ENCODE results near the gene GRIK3. TPM values are rescaled to one million over a fixed set of nuclear protein-coding genes. Genes with fewer than 3 reads are reported as not detected.

The GRIK3 gene
- total and polyA plus RNA-seq, 2 of the 8 experiments (the other 6 are each of a cell fraction or from before 2014, with no cell fraction given) = 2.1 to 3.4 TPM

GRCh38 chr1:36852586-36852985 is 181.7 kb downstream of the GRIK3 start:
- peaks cover 0 to 18% (median 7%) of the 10 kb centered on the region in 4 experiments; a peak in 6 of 7 replicates for H3K4me1 ChIP-seq (replicated peaks in 1 of 4; ENCODE audit: control insufficient read depth in 3 of 4, insufficient read depth in 4 of 4, low read length in 3 of 4)
- no peaks in the 10 kb centered on the region for H3K36me3 ChIP-seq (ENCODE audit: control insufficient read depth in 2 of 4, insufficient read depth in 4 of 4, low read length in 3 of 4)
- H2AK5ac ChIP-seq (ENCODE audit: low read depth, low read length) = no peak overlapping the region
- WGBS, 2 experiments (ENCODE audit: extremely low coverage in 1 of 2, insufficient coverage in 1 of 2, insufficient read length in 1 of 2, insufficient replicate concordance in 2 of 2, low coverage in 1 of 2, low lambda C conversion rate in 2 of 2, missing lambda C conversion rate in 1 of 2) = 88% methylated on average over 5 of the region's 5 CpGs; no CpG with 5 or more reads in 1 of the 2 experiments
- no peak overlapping the region for H3K4ac ChIP-seq (replicated peaks; ENCODE audit: insufficient read length, low read depth, low read length)
- H2BK15ac ChIP-seq (ENCODE audit: low read length) = 0 out of 2 replicates have a peak overlapping the region, but pooled peaks have one; percentile 31
- H4K91ac ChIP-seq (replicated peaks; ENCODE audit: insufficient read length, low read length) = no peak overlapping the region
- no peak overlapping the region for H3K18ac ChIP-seq (ENCODE audit: extremely low read depth, low read length)
- H3K27ac ChIP-seq (ENCODE audit: low read depth, low read length) = no peak overlapping the region
- H3K4me2 ChIP-seq (ENCODE audit: insufficient read depth in 1 of 2, low read depth in 2 of 2, low read length in 2 of 2) = no peak overlapping the region
- no peaks in the 10 kb centered on the region for H3K79me2 ChIP-seq (ENCODE audit: control insufficient read depth in 1 of 2, insufficient read depth in 2 of 2, low read length in 2 of 2)
- H3K9me3 ChIP-seq (ENCODE audit: insufficient read depth in 2 of 2, low read depth in 1 of 2, low read length in 1 of 2) = no peaks in the 10 kb centered on the region
- no peak overlapping the region for H3K4me3 ChIP-seq (ENCODE audit: extremely low read depth in 1 of 4, insufficient read depth in 2 of 4, low read depth in 3 of 4, low read length in 4 of 4)
- DNase-seq (ENCODE audit: low read depth in 1 of 2, low spot score in 2 of 2) (no peak), FAIRE-seq (no peak)
- TF ChIP-seq SP1 (IDR thresholded peaks at IDR 0.05; ENCODE audit: low read depth, low read length) = no peak
- no peak for TF ChIP-seq CBX8 (IDR thresholded peaks at IDR 0.05; ENCODE audit: borderline replicate concordance, low read depth, low read length)
- no peak for TF ChIP-seq USF2 (IDR thresholded peaks at IDR 0.05; ENCODE audit: low read length)
- TF ChIP-seq SIRT6 (IDR thresholded peaks at IDR 0.05; ENCODE audit: low read length) = no peak
- TF ChIP-seq SIN3A (conservative IDR thresholded peaks at IDR 0.05 in 1 of 2, IDR thresholded peaks at IDR 0.05 in 1 of 2; ENCODE audit: low read depth in 1 of 2, low read length in 2 of 2) = no peak
- TF ChIP-seq TCF12 (IDR thresholded peaks at IDR 0.05; ENCODE audit: low read depth, low read length) = no peak
- H4K20me1 ChIP-seq (replicated peaks in 1 of 2; ENCODE audit: control insufficient read depth in 1 of 2, insufficient read depth in 2 of 2, low read length in 2 of 2) = no peaks in the 10 kb centered on the region
- ChIA-PET CTCF (ENCODE audit: partially characterized antibody) (interaction anchor here (1.4 to 15.3 kb wide), 3 partner anchors 13 to 255 kb away, joined by 4 to 211 read pairs (median 4); no protein-coding TSS in a partner anchor), POLR2A (ENCODE audit: partially characterized antibody) (no interaction called here)
- no peak overlapping the region for H3K23ac ChIP-seq (ENCODE audit: insufficient read length)
- H3K56ac ChIP-seq (replicated peaks; ENCODE audit: insufficient read length, low read depth, low read length) = no peak overlapping the region
- H3K14ac ChIP-seq (ENCODE audit: insufficient read length) = no peak overlapping the region
- H3K9ac ChIP-seq (replicated peaks in 1 of 4; ENCODE audit: extremely low read depth in 1 of 4, low read depth in 3 of 4, low read length in 3 of 4) = no peak overlapping the region
- no peak overlapping the region for H4K8ac ChIP-seq (ENCODE audit: extremely low read depth, insufficient read depth, low read length)
- H2BK5ac ChIP-seq (ENCODE audit: low read depth, low read length) = no peak overlapping the region
- no peak overlapping the region for H4K5ac ChIP-seq (ENCODE audit: insufficient read length, low read depth, low read length)
- no peak overlapping the region for H2BK120ac ChIP-seq (replicated peaks; ENCODE audit: low read depth, low read length)
- no peak overlapping the region; the same call in 1 of the 2 replicates for H2BK12ac ChIP-seq (ENCODE audit: low read depth, low read length)
- 0 out of 2 replicates have a peak overlapping the region, but pooled peaks have one; percentile 66 for H2BK20ac ChIP-seq (ENCODE audit: low read length)
- H3K27me3 ChIP-seq (replicated peaks in 1 of 4; ENCODE audit: control insufficient read depth in 3 of 4, extremely low read depth in 1 of 4, insufficient read depth in 3 of 4, low read length in 3 of 4) = no peaks in the 10 kb centered on the region
- no peaks in the 10 kb centered on the region for H3K23me2 ChIP-seq (ENCODE audit: low read depth, low read length)
- H3K79me1 ChIP-seq (ENCODE audit: low read depth, low read length) = no peaks in the 10 kb centered on the region
- H2AFZ ChIP-seq (ENCODE audit: low read length) = no peak overlapping the region
